HEK293 (cell line): ENCODE data around the gene PSME4.

Experiments used
- CTCF ChIA-PET: fragments of 350-600 bp; formaldehyde crosslinking; extraction: SDS; loops from one replicate; lab custom pipeline; 2021; ENCODE audit warnings: antibody characterized with exemption; lab: Yijun Ruan, JAX
- POLR2A ChIA-PET: fragments of 300-600 bp; formaldehyde crosslinking; extraction: SDS; loops from one replicate; lab custom pipeline; 2020; ENCODE audit warnings: antibody characterized with exemption, inconsistent platforms; lab: Yijun Ruan, JAX
- H3K27ac ChIP-seq: fragments of 200-500 bp; sonication (Bioruptor generic); 2 replicates; pipeline ENCODE4 v1.5.1; 2014; ENCODE audit warnings: low read depth, low read length, control low read depth, inconsistent platforms; ENCODE audit errors: extremely low read depth
- H3K36me3 ChIP-seq, 2 experiments: fragments of 200-500 bp in 1 of 2; sonication (Bioruptor generic) in 1 of 2; 1 replicate in 1 of 2; 2 replicates in 1 of 2; pipeline ENCODE4 v1.5.1; 2014 to 2017; ENCODE audit warnings: inconsistent platforms in 2 of 2, low read length in 2 of 2; ENCODE audit not compliant: control insufficient read depth in 2 of 2, insufficient read depth in 1 of 2
- H3K4me1 ChIP-seq: fragments of 200-500 bp; sonication (Bioruptor generic); 2 replicates; pipeline ENCODE4 v1.5.1; 2014; ENCODE audit warnings: mild to moderate bottlenecking, low read length, inconsistent platforms; ENCODE audit not compliant: control insufficient read depth, insufficient read depth
- H3K4me3 ChIP-seq: 2 replicates; pipeline ENCODE4 v1.5.1; 2011; ENCODE audit warnings: low read depth, mild to moderate bottlenecking, control low read depth, low read length, moderate library complexity
- H3K9me3 ChIP-seq: fragments of 200-500 bp; sonication (Bioruptor generic); 2 replicates; pipeline ENCODE4 v1.5.1; 2014; ENCODE audit warnings: low read depth, low read length, inconsistent platforms; ENCODE audit not compliant: control insufficient read depth, insufficient read depth
- AEBP2 ChIP-seq: fragments of 450-650 bp; formaldehyde crosslinking; IDR thresholded peaks from 2 replicates; pipeline ENCODE4 v1.5.1; 2016; ENCODE audit warnings: missing biosample characterization, missing genetic modification characterization, borderline replicate concordance
- BCL6B ChIP-seq: fragments of 450-650 bp; formaldehyde crosslinking; IDR thresholded peaks from 2 replicates; pipeline ENCODE4 v1.5.1; 2017; ENCODE audit warnings: missing biosample characterization, missing genetic modification characterization
- GFI1B ChIP-seq: fragments of 450-650 bp; formaldehyde crosslinking; IDR thresholded peaks from 2 replicates; pipeline ENCODE4 v1.5.1; 2016; ENCODE audit warnings: missing biosample characterization, missing genetic modification characterization
- GLI2 ChIP-seq: fragments of 450-650 bp; formaldehyde crosslinking; IDR thresholded peaks from 2 replicates; pipeline ENCODE4; 2017; ENCODE audit warnings: missing biosample characterization, missing genetic modification characterization, low read depth, borderline replicate concordance
- GLI4 ChIP-seq: fragments of 450-650 bp; formaldehyde crosslinking; IDR thresholded peaks from 2 replicates; pipeline ENCODE4 v1.5.1; 2016; ENCODE audit warnings: missing biosample characterization, missing genetic modification characterization
- KLF1 ChIP-seq: fragments of 450-650 bp; formaldehyde crosslinking; IDR thresholded peaks from 2 replicates; pipeline ENCODE4 v1.5.1; 2016; ENCODE audit warnings: missing biosample characterization, missing genetic modification characterization
- KLF16 ChIP-seq: fragments of 450-650 bp; formaldehyde crosslinking; IDR thresholded peaks from 2 replicates; pipeline ENCODE4 v1.5.1; 2017; ENCODE audit warnings: missing biosample characterization, missing genetic modification characterization
- PATZ1 ChIP-seq: fragments of 450-650 bp; formaldehyde crosslinking; IDR thresholded peaks from 2 replicates; pipeline ENCODE4 v1.5.1; 2016; ENCODE audit warnings: missing biosample characterization, missing genetic modification characterization
- REPIN1 ChIP-seq: fragments of 450-650 bp; formaldehyde crosslinking; IDR thresholded peaks from 2 replicates; pipeline ENCODE4 v1.5.1; 2017; ENCODE audit warnings: missing biosample characterization, missing genetic modification characterization, low read depth
- SETDB1 ChIP-seq: IDR thresholded peaks from one replicate; pipeline ENCODE4 v1.6.1; 2017; ENCODE audit warnings: mild to moderate bottlenecking, low read length, moderate library complexity, mixed read lengths; ENCODE audit not compliant: insufficient read length
- YY2 ChIP-seq: fragments of 450-650 bp; formaldehyde crosslinking; IDR thresholded peaks from 2 replicates; pipeline ENCODE4 v1.5.1; 2016; ENCODE audit warnings: missing biosample characterization, missing genetic modification characterization
- ZBTB21 ChIP-seq: fragments of 450-650 bp; formaldehyde crosslinking; IDR thresholded peaks from 2 replicates; pipeline ENCODE4 v1.5.1; 2017; ENCODE audit warnings: missing biosample characterization, missing genetic modification characterization
- ZBTB8A ChIP-seq: fragments of 450-650 bp; formaldehyde crosslinking; IDR thresholded peaks from 2 replicates; pipeline ENCODE4 v1.5.1; 2016; ENCODE audit warnings: missing biosample characterization, missing genetic modification characterization
- ZNF24 ChIP-seq: fragments of 450-650 bp; formaldehyde crosslinking; IDR thresholded peaks from 2 replicates; pipeline ENCODE4 v1.5.1; 2016; ENCODE audit warnings: missing biosample characterization, missing genetic modification characterization
- ZNF391 ChIP-seq: fragments of 450-650 bp; formaldehyde crosslinking; IDR thresholded peaks from 2 replicates; pipeline ENCODE4 v1.5.1; 2016; ENCODE audit warnings: low read depth, missing biosample characterization, missing genetic modification characterization, borderline replicate concordance
- ZNF558 ChIP-seq: fragments of 450-650 bp; formaldehyde crosslinking; IDR thresholded peaks from 2 replicates; pipeline ENCODE4 v1.5.1; 2016; ENCODE audit warnings: missing biosample characterization, missing genetic modification characterization
- ZNF76 ChIP-seq: fragments of 450-650 bp; formaldehyde crosslinking; IDR thresholded peaks from 2 replicates; pipeline ENCODE4; 2016; ENCODE audit warnings: low read depth, missing biosample characterization, missing genetic modification characterization, borderline replicate concordance
- ZNF791 ChIP-seq: fragments of 450-650 bp; formaldehyde crosslinking; IDR thresholded peaks from 2 replicates; pipeline ENCODE4 v1.5.1; 2016; ENCODE audit warnings: missing biosample characterization, missing genetic modification characterization
- ZSCAN4 ChIP-seq: fragments of 450-650 bp; formaldehyde crosslinking; IDR thresholded peaks from 2 replicates; pipeline ENCODE4 v1.5.1; 2017; ENCODE audit warnings: missing biosample characterization, missing genetic modification characterization
- TF ChIP-seq, protein P1 (sequence below): fragments of 450-650 bp; formaldehyde crosslinking; IDR thresholded peaks from 2 replicates; pipeline ENCODE4 v1.5.1; 2016; ENCODE audit warnings: missing biosample characterization, missing genetic modification characterization
- TF ChIP-seq, protein P2 (sequence below): fragments of 450-650 bp; formaldehyde crosslinking; IDR thresholded peaks from 2 replicates; pipeline ENCODE4 v1.5.1; 2016; ENCODE audit warnings: missing biosample characterization, missing genetic modification characterization, low read depth

Gene PSME4

GRCh38 chr2:53877112-53877511 lies 93.7 kb downstream of the PSME4 start (continued):
- TF ChIP-seq BCL6B (tag by site-specific recombination) (no peak), ZNF391 (tag by site-specific recombination) (no peak), KLF16 (tag by site-specific recombination) (no peak), SETDB1 (no peak), GLI2 (tag by site-specific recombination) (no peak)
- TF ChIP-seq, protein P1, sequence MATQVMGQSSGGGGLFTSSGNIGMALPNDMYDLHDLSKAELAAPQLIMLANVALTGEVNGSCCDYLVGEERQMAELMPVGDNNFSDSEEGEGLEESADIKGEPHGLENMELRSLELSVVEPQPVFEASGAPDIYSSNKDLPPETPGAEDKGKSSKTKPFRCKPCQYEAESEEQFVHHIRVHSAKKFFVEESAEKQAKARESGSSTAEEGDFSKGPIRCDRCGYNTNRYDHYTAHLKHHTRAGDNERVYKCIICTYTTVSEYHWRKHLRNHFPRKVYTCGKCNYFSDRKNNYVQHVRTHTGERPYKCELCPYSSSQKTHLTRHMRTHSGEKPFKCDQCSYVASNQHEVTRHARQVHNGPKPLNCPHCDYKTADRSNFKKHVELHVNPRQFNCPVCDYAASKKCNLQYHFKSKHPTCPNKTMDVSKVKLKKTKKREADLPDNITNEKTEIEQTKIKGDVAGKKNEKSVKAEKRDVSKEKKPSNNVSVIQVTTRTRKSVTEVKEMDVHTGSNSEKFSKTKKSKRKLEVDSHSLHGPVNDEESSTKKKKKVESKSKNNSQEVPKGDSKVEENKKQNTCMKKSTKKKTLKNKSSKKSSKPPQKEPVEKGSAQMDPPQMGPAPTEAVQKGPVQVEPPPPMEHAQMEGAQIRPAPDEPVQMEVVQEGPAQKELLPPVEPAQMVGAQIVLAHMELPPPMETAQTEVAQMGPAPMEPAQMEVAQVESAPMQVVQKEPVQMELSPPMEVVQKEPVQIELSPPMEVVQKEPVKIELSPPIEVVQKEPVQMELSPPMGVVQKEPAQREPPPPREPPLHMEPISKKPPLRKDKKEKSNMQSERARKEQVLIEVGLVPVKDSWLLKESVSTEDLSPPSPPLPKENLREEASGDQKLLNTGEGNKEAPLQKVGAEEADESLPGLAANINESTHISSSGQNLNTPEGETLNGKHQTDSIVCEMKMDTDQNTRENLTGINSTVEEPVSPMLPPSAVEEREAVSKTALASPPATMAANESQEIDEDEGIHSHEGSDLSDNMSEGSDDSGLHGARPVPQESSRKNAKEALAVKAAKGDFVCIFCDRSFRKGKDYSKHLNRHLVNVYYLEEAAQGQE: no peak
- TF ChIP-seq, protein P2, sequence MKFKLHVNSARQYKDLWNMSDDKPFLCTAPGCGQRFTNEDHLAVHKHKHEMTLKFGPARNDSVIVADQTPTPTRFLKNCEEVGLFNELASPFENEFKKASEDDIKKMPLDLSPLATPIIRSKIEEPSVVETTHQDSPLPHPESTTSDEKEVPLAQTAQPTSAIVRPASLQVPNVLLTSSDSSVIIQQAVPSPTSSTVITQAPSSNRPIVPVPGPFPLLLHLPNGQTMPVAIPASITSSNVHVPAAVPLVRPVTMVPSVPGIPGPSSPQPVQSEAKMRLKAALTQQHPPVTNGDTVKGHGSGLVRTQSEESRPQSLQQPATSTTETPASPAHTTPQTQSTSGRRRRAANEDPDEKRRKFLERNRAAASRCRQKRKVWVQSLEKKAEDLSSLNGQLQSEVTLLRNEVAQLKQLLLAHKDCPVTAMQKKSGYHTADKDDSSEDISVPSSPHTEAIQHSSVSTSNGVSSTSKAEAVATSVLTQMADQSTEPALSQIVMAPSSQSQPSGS (tag by site-specific recombination): no peak

DNA sequence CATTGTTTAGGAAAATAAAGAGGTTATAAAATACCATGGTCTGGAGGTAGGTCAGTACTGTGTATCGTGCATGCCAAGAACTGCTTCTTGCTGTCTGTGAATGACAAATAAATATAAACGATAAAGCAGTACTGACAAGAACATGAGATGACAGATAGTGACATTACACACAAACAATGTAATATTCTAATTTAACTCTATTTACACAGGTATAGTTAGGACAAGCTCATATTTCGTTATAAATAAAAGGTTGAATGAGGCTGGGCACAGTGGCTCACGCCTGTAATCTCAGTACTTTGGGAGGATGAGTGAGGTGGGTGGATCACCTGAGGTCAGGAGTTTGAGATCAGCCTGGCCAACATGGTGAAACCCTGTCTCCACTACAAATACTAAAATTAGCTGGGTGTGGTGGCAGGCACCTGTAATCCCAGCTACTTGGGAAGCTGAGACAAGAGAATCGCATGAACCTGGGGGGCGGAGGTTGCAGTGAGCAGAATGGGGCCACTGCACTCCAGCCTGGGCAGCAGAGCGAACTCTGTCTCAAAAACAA lies 96.3 kb downstream of the PSME4 start:
- Histone ChIP-seq H3K4me1 (no peaks in the 10 kb centered on the region), H3K36me3 (peaks cover 37 to 46% of the 10 kb centered on the region in 2 experiments), H3K27ac (no peak overlapping the region), H3K4me3 (no peak overlapping the region), H3K9me3 (no peaks in the 10 kb centered on the region)
- ChIA-PET CTCF (interaction anchor here (0.7 kb wide), 1 partner anchor 255 kb away, joined by 7 read pairs; no protein-coding TSS in a partner anchor), POLR2A (no interaction called here)
- TF ChIP-seq ZBTB8A (tag by site-specific recombination) (no peak), ZBTB21 (tag by site-specific recombination) (no peak), YY2 (tag by site-specific recombination) (no peak), KLF1 (tag by site-specific recombination) (no peak), ZNF24 (tag by site-specific recombination) (no peak), REPIN1 (tag by site-specific recombination) (no peak), ZNF558 (no peak), PATZ1 (tag by site-specific recombination) (no peak), ZSCAN4 (tag by site-specific recombination) (no peak), GFI1B (tag by site-specific recombination) (no peak), AEBP2 (tag by site-specific recombination) (no peak), GLI4 (tag by site-specific recombination) (no peak), ZNF76 (tag by site-specific recombination) (no peak), ZNF791 (tag by site-specific recombination) (no peak)
- TF ChIP-seq, protein P1: no peak
